HepG2 (cell line): Measurements from ENCODE around the gene CIBAR2. TPM values are rescaled to one million over a fixed set of nuclear protein-coding genes. Genes with fewer than 3 reads are reported as not detected.

ENCODE experiments used
- CENPT ChIP-seq: sonication (generic); formaldehyde crosslinking; IDR thresholded peaks from 2 replicates; pipeline ENCODE4 v1.8.0; 2022; ENCODE audit warnings: low read depth, mild to moderate bottlenecking, moderate library complexity, missing genetic modification reagents
- EEA1 ChIP-seq: sonication (generic); formaldehyde crosslinking; IDR thresholded peaks from 2 replicates; pipeline ENCODE4 v1.5.1; 2020; ENCODE audit warnings: mild to moderate bottlenecking, missing genetic modification reagents, borderline replicate concordance
- FOSL2 ChIP-seq: sonication (generic); formaldehyde crosslinking; IDR thresholded peaks from 2 replicates; pipeline ENCODE4 v1.4.0; 2020; ENCODE audit warnings: missing genetic modification reagents
- HIVEP1 ChIP-seq: sonication (generic); formaldehyde crosslinking; IDR thresholded peaks from 2 replicates; pipeline ENCODE4 v1.4.0; 2020; ENCODE audit warnings: mild to moderate bottlenecking, missing genetic modification reagents
- IRX3 ChIP-seq: sonication (generic); formaldehyde crosslinking; IDR thresholded peaks from 2 replicates; pipeline ENCODE4 v1.8.1; 2023; ENCODE audit warnings: mild to moderate bottlenecking, low read depth, missing genetic modification reagents, borderline replicate concordance
- KDM1A ChIP-seq: IDR thresholded peaks from 2 replicates; pipeline ENCODE4 v1.6.1; 2016; ENCODE audit warnings: missing compliant biosample characterization
- NFYC ChIP-seq: IDR thresholded peaks from 2 replicates; pipeline ENCODE4 v1.6.1; 2016; ENCODE audit warnings: missing genetic modification reagents, missing compliant biosample characterization
- NR2F1 ChIP-seq, 2 experiments: fragments of 450-650 bp in 1 of 2; formaldehyde crosslinking in 1 of 2; IDR thresholded peaks; 2 replicates each; pipeline versions ENCODE4 v1.5.0 to v1.6.1; 2016 to 2020; ENCODE audit warnings: mild to moderate bottlenecking in 1 of 2, missing compliant biosample characterization in 1 of 2, missing genetic modification reagents in 1 of 2, moderate library complexity in 1 of 2
- ONECUT2 ChIP-seq: sonication (generic); formaldehyde crosslinking; IDR thresholded peaks from 2 replicates; pipeline ENCODE4 v1.4.0; 2020; ENCODE audit warnings: missing genetic modification reagents
- TARDBP ChIP-seq: sonication (generic); formaldehyde crosslinking; IDR thresholded peaks from 2 replicates; pipeline ENCODE4 v1.8.0; 2022; ENCODE audit warnings: mild to moderate bottlenecking, missing genetic modification reagents
- ZMYM2 ChIP-seq: sonication (generic); formaldehyde crosslinking; IDR thresholded peaks from 2 replicates; pipeline ENCODE4 v1.8.0; 2022; ENCODE audit warnings: mild to moderate bottlenecking, missing genetic modification reagents
- ZNF124 ChIP-seq: sonication (generic); formaldehyde crosslinking; IDR thresholded peaks from 2 replicates; pipeline ENCODE4 v1.4.0; 2020; ENCODE audit warnings: missing genetic modification reagents
- ZNF350 ChIP-seq: sonication (generic); formaldehyde crosslinking; IDR thresholded peaks from 2 replicates; pipeline ENCODE4 v1.4.0; 2020; ENCODE audit warnings: mild to moderate bottlenecking, low read depth, missing genetic modification reagents, borderline replicate concordance
- ZNF382 ChIP-seq: sonication (generic); formaldehyde crosslinking; IDR thresholded peaks from 2 replicates; pipeline ENCODE4 v1.5.0; 2020; ENCODE audit warnings: missing genetic modification reagents, mild to moderate bottlenecking, borderline replicate concordance
- ZNF432 ChIP-seq: sonication (generic); formaldehyde crosslinking; IDR thresholded peaks from 2 replicates; pipeline ENCODE4 v1.5.0; 2020; ENCODE audit warnings: missing genetic modification reagents, mild to moderate bottlenecking, borderline replicate concordance
- ZNF569 ChIP-seq: sonication (generic); formaldehyde crosslinking; IDR thresholded peaks from 2 replicates; pipeline ENCODE4 v1.5.0; 2020; ENCODE audit warnings: mild to moderate bottlenecking, missing genetic modification reagents, moderate library complexity, borderline replicate concordance
- ZNF7 ChIP-seq: IDR thresholded peaks from 2 replicates; pipeline ENCODE4 v1.6.1; 2016; ENCODE audit warnings: missing biosample characterization, missing genetic modification reagents
- ZNF720 ChIP-seq: sonication (generic); formaldehyde crosslinking; IDR thresholded peaks from 2 replicates; pipeline ENCODE4 v1.4.0; 2020; ENCODE audit warnings: missing genetic modification reagents
- ZNF724P ChIP-seq: sonication (generic); formaldehyde crosslinking; IDR thresholded peaks from 2 replicates; pipeline ENCODE4 v1.8.0; 2022; ENCODE audit warnings: missing genetic modification reagents, borderline replicate concordance
- ZNF737 ChIP-seq: sonication (generic); formaldehyde crosslinking; IDR thresholded peaks from 2 replicates; pipeline ENCODE4 v1.5.0; 2020; ENCODE audit warnings: missing genetic modification reagents, mild to moderate bottlenecking, borderline replicate concordance
- ZSCAN22 ChIP-seq: sonication (generic); formaldehyde crosslinking; IDR thresholded peaks from 2 replicates; pipeline ENCODE4 v1.4.0; 2020; ENCODE audit warnings: mild to moderate bottlenecking, missing genetic modification reagents
- polyA plus RNA-seq, 8 experiments: library from polyadenylated mRNA; depleted of rRNA in 3 of 8; stranded (reverse) in 7 of 8; unstranded in 1 of 8; fragments of >200 nt; fragmentation: Illumina TruSeq in 4 of 8; extraction: Trizol in 4 of 8; gene quantifications; 2 replicates each; pipeline versions ENCODE4 v1.2.1 to v1.2.3, GENCODE V29; 2011 to 2016; ENCODE audit warnings: low read depth in 4 of 8, missing spikeins in 1 of 8, mixed read lengths in 1 of 8; ENCODE audit not compliant: insufficient read depth in 1 of 8
- total RNA-seq, 5 experiments: library from RNA; depleted of rRNA; stranded (reverse); fragments of >200 nt; fragmentation: Illumina TruSeq; extraction: Trizol; gene quantifications; 2 replicates each; pipeline ENCODE4 v1.2.3, GENCODE V29; 2016; ENCODE audit warnings: low read depth in 1 of 5
- TF ChIP-seq, protein P1 (sequence below): sonication (generic); formaldehyde crosslinking; conservative IDR thresholded peaks from 2 replicates; pipeline ENCODE4 v1.4.0; 2020; ENCODE audit warnings: mild to moderate bottlenecking, missing genetic modification reagents, moderate library complexity
- TF ChIP-seq, protein P2 (sequence below): sonication (generic); formaldehyde crosslinking; IDR thresholded peaks from 2 replicates; pipeline ENCODE4 v1.8.0; 2022; ENCODE audit warnings: mild to moderate bottlenecking, missing genetic modification reagents; ENCODE audit not compliant: insufficient replicate concordance
- TF ChIP-seq, protein P3 (sequence below): IDR thresholded peaks from 2 replicates; pipeline ENCODE4 v1.6.1; 2016; ENCODE audit warnings: mild to moderate bottlenecking, missing biosample characterization, missing genetic modification reagents

Gene CIBAR2
- total and polyA plus RNA-seq, 2 of the 13 experiments (the other 11 are each of a cell fraction or from before 2014, with no cell fraction given): not detected

DNA sequence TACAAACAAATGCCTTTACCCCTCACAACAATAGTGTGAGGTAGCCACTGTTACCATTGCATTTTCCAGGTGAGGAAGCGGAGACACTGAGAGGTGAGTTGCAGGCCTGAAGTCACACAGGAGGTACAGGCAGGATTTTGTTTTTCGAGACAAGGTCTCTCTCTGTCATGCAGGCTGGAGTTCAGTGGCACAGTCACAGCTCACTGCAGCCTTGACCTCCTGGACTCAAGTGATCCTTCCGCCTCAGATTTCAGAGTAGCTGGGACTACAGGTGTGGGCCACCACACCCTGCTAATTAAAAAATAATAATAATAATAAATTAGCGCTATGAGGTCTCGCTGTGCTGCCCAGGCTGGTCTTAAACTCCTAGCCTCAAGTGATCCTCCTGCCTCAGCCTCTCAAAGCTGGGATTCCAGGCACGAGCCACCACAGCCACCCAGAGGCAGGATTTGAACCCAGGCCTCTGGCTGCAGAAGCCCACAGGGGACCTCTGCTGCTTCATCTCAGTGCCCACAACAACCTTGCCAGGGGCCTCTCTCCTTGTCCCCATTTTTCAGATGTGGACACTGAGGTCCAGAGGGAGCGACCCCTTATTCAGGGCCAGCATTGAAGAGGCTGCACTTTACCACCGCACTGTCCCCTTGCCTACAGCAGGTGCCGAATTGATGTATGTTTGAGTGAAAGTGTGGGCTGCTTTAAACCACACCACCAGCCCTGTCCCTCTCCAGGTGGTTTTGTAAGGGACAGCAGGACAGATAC lies 16.0 kb upstream of the CIBAR2 start (continued):
- TF ChIP-seq, protein P1, sequence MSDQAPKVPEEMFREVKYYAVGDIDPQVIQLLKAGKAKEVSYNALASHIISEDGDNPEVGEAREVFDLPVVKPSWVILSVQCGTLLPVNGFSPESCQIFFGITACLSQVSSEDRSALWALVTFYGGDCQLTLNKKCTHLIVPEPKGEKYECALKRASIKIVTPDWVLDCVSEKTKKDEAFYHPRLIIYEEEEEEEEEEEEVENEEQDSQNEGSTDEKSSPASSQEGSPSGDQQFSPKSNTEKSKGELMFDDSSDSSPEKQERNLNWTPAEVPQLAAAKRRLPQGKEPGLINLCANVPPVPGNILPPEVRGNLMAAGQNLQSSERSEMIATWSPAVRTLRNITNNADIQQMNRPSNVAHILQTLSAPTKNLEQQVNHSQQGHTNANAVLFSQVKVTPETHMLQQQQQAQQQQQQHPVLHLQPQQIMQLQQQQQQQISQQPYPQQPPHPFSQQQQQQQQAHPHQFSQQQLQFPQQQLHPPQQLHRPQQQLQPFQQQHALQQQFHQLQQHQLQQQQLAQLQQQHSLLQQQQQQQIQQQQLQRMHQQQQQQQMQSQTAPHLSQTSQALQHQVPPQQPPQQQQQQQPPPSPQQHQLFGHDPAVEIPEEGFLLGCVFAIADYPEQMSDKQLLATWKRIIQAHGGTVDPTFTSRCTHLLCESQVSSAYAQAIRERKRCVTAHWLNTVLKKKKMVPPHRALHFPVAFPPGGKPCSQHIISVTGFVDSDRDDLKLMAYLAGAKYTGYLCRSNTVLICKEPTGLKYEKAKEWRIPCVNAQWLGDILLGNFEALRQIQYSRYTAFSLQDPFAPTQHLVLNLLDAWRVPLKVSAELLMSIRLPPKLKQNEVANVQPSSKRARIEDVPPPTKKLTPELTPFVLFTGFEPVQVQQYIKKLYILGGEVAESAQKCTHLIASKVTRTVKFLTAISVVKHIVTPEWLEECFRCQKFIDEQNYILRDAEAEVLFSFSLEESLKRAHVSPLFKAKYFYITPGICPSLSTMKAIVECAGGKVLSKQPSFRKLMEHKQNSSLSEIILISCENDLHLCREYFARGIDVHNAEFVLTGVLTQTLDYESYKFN (CRISPR knock-in tag): no peak
- peak in 1 of 2 experiments; percentile 44; a peak in 2 of 4 replicates for TF ChIP-seq NR2F1 (CRISPR knock-in tag; IDR thresholded peaks at IDR 0.05)
- no peak for TF ChIP-seq ZNF7
- TF ChIP-seq HIVEP1: 0 out of 2 replicates have a peak, but pooled peaks have one; percentile 1
- TF ChIP-seq, protein P2, sequence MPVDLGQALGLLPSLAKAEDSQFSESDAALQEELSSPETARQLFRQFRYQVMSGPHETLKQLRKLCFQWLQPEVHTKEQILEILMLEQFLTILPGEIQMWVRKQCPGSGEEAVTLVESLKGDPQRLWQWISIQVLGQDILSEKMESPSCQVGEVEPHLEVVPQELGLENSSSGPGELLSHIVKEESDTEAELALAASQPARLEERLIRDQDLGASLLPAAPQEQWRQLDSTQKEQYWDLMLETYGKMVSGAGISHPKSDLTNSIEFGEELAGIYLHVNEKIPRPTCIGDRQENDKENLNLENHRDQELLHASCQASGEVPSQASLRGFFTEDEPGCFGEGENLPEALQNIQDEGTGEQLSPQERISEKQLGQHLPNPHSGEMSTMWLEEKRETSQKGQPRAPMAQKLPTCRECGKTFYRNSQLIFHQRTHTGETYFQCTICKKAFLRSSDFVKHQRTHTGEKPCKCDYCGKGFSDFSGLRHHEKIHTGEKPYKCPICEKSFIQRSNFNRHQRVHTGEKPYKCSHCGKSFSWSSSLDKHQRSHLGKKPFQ (CRISPR knock-in tag): no peak
- TF ChIP-seq IRX3 (CRISPR knock-in tag): no peak
- TF ChIP-seq ZNF737 (CRISPR knock-in tag): no peak
- no peak for TF ChIP-seq ZNF724P (CRISPR knock-in tag)
- TF ChIP-seq ZNF432 (CRISPR knock-in tag): no peak
- TF ChIP-seq ZNF350 (CRISPR knock-in tag): no peak
- TF ChIP-seq EEA1 (CRISPR knock-in tag): no peak
- no peak for TF ChIP-seq ZSCAN22
- no peak for TF ChIP-seq TARDBP (CRISPR knock-in tag)
- TF ChIP-seq ZNF720 (CRISPR knock-in tag): no peak
- TF ChIP-seq ZNF569: no peak
- no peak for TF ChIP-seq CENPT (CRISPR knock-in tag)
- no peak for TF ChIP-seq ZMYM2 (CRISPR knock-in tag)
- TF ChIP-seq ONECUT2 (CRISPR knock-in tag): no peak
- TF ChIP-seq FOSL2 (CRISPR knock-in tag): no peak
- no peak for TF ChIP-seq NFYC
- TF ChIP-seq, protein P3, sequence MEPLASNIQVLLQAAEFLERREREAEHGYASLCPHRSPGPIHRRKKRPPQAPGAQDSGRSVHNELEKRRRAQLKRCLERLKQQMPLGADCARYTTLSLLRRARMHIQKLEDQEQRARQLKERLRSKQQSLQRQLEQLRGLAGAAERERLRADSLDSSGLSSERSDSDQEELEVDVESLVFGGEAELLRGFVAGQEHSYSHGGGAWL: no peak
- TF ChIP-seq ZNF124 (CRISPR knock-in tag): no peak
- TF ChIP-seq ZNF382 (CRISPR knock-in tag): no peak
- TF ChIP-seq KDM1A: peak; percentile 31; the same call in 1 of the 2 replicates
